ENCODE data around the gene COL17A1.

The COL17A1 gene

DNA sequence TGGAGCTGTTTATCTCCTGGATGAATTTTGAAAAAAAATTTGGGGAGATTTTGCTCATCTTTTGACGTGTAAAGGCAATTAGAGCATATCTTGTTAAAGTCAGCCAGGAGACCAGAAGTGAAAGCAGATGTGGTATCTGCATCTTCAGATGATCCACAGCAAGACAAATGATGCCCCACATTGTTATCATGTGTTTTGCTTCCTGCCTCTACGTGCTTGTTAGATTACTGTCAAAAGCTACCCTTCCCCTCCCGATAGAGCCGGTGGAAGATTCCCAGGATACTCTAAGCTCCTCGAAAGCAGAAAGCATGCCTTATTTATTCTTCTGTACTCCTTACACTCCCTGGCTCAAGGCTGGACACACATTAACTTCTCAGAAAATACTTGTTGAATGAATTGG is 12.9 kb downstream of the COL17A1 start:
- Histone ChIP-seq H3K36me3 (ENCODE audit: control insufficient read depth in 4 of 4, insufficient read depth in 4 of 4, low read length in 3 of 4) (no peaks in the 10 kb centered on the region), H3K4me3 (ENCODE audit: control insufficient read depth in 1 of 7, extremely low read depth in 1 of 7, insufficient read depth in 4 of 7, low read depth in 2 of 7, low read length in 6 of 7) (no peak overlapping the region), H3K27ac (ENCODE audit: insufficient read depth in 1 of 2, low read depth in 1 of 2, low read length in 2 of 2, poor library complexity in 1 of 2, severe bottlenecking in 2 of 2) (no peak overlapping the region), H3K9me3 (ENCODE audit: control extremely low read depth in 1 of 5, control insufficient read depth in 4 of 5, insufficient read depth in 2 of 5, low read depth in 1 of 5, low read length in 4 of 5) (no peaks in the 10 kb centered on the region), H3K27me3 (replicated peaks in 2 of 5; ENCODE audit: control insufficient read depth in 4 of 5, insufficient read depth in 5 of 5, low read length in 4 of 5) (peaks cover 0 to 4% (median 0%) of the 10 kb centered on the region in 5 experiments), H3K4me1 (ENCODE audit: control extremely low read depth in 1 of 4, control insufficient read depth in 4 of 4, insufficient read depth in 4 of 4, low read length in 3 of 4) (no peaks in the 10 kb centered on the region)
- POLR2A ChIA-PET = no interaction called here
- no peak for DNase-seq
- CTCF ChIA-PET = interaction anchor here (0.9 to 1.8 kb wide), 3 partner anchors 13 to 54 kb away, joined by 3 to 5 read pairs (median 3); no protein-coding TSS in a partner anchor
- 92% methylated on average over 4 of the region's 5 CpGs for WGBS (ENCODE audit: insufficient coverage)

DNA sequence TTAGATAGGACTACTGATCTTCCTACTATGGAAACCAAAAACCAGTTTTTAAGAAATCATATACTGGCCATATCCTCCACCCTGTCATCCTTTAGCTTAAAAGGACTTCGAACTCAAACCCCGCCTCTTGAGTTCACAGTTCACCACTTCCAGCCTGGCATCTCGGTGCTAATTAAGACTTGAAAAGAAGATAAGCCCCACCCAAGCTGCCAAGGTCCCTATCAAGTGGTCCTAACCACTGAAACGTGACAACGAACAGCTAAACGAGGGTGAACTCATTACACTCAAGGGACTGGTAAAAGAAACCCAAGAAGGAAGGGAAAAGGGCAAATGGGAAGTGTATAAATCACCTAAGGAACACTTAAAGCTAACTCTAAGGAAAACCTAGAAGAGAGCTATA is 16.1 kb downstream of the COL17A1 start:
- no peak for DNase-seq
- Histone ChIP-seq H3K4me3 (ENCODE audit: control insufficient read depth in 1 of 7, extremely low read depth in 1 of 7, insufficient read depth in 4 of 7, low read depth in 2 of 7, low read length in 6 of 7) (no peak overlapping the region), H3K4me1 (ENCODE audit: control extremely low read depth in 1 of 4, control insufficient read depth in 4 of 4, insufficient read depth in 4 of 4, low read length in 3 of 4) (no peaks in the 10 kb centered on the region), H3K27ac (ENCODE audit: insufficient read depth in 1 of 2, low read depth in 1 of 2, low read length in 2 of 2, poor library complexity in 1 of 2, severe bottlenecking in 2 of 2) (no peak overlapping the region), H3K27me3 (replicated peaks in 2 of 5; ENCODE audit: control insufficient read depth in 4 of 5, insufficient read depth in 5 of 5, low read length in 4 of 5) (peaks cover 0 to under 1% (median 0%) of the 10 kb centered on the region in 5 experiments), H3K36me3 (ENCODE audit: control insufficient read depth in 4 of 4, insufficient read depth in 4 of 4, low read length in 3 of 4) (no peaks in the 10 kb centered on the region), H3K9me3 (ENCODE audit: control extremely low read depth in 1 of 5, control insufficient read depth in 4 of 5, insufficient read depth in 2 of 5, low read depth in 1 of 5, low read length in 4 of 5) (no peaks in the 10 kb centered on the region)
- POLR2A ChIA-PET = no interaction called here
- WGBS (ENCODE audit: insufficient coverage) = 92% methylated on average over 4 of the region's 6 CpGs
- CTCF ChIA-PET = no interaction called here

DNA sequence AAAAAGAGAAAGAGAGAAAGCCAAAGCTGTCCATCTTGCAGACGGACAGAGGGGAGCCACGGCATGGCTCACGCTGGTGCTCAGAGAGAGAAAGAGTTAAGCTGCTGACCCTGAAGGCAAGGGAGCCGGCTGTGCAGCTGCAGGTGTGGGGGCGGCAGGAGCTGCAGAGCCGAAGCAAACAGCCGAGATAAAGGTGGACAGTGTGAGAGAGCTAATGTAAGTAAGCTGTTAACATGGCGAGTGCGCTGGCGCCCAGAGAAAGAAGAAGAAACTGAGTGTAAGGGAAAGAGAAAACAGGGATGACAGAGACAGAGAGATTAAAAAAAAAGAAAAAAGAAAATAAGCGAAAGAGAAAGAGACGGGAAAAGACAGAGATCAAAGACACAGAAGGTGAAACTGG is 18.2 kb downstream of the COL17A1 start:
- ChIA-PET CTCF (interaction anchor here (0.6 to 2.8 kb wide), 4 partner anchors 9 to 22 kb away, joined by 3 to 8 read pairs (median 4); no protein-coding TSS in a partner anchor), POLR2A (no interaction called here)
- no peak for DNase-seq
- Histone ChIP-seq H3K27me3 (replicated peaks in 2 of 5; ENCODE audit: control insufficient read depth in 4 of 5, insufficient read depth in 5 of 5, low read length in 4 of 5) (no peaks in the 10 kb centered on the region), H3K36me3 (ENCODE audit: control insufficient read depth in 4 of 4, insufficient read depth in 4 of 4, low read length in 3 of 4) (no peaks in the 10 kb centered on the region), H3K4me3 (ENCODE audit: control insufficient read depth in 1 of 7, extremely low read depth in 1 of 7, insufficient read depth in 4 of 7, low read depth in 2 of 7, low read length in 6 of 7) (no peak overlapping the region), H3K4me1 (ENCODE audit: control extremely low read depth in 1 of 4, control insufficient read depth in 4 of 4, insufficient read depth in 4 of 4, low read length in 3 of 4) (no peaks in the 10 kb centered on the region), H3K27ac (ENCODE audit: insufficient read depth in 1 of 2, low read depth in 1 of 2, low read length in 2 of 2, poor library complexity in 1 of 2, severe bottlenecking in 2 of 2) (no peak overlapping the region), H3K9me3 (ENCODE audit: control extremely low read depth in 1 of 5, control insufficient read depth in 4 of 5, insufficient read depth in 2 of 5, low read depth in 1 of 5, low read length in 4 of 5) (no peaks in the 10 kb centered on the region)
- WGBS (ENCODE audit: insufficient coverage) = 97% methylated on average over 12 of the region's 12 CpGs

DNA sequence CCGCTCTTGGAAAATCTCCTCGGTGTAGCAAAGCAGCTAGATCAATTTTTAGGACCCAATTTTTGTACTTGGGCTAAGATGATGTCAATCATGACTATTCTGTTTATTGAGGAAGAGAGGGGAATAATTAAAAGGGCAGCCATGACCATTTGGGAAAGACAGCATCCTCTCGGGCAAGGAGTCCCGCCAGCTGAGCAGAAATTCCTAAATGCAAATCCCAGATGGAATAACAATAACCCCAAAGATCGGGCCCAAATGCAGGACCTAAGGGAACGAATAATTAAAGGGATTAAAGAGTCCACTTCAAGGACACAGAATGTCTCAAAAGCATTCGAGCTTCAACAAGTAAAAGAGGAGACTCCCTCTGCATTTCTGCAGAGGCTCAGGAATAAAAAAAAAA is 18.7 kb downstream of the COL17A1 start:
- no peaks in the 10 kb centered on the region for H3K9me3 ChIP-seq (ENCODE audit: control extremely low read depth in 1 of 5, control insufficient read depth in 4 of 5, insufficient read depth in 2 of 5, low read depth in 1 of 5, low read length in 4 of 5)
- no peak for DNase-seq
- H3K4me3 ChIP-seq (ENCODE audit: control insufficient read depth in 1 of 7, extremely low read depth in 1 of 7, insufficient read depth in 4 of 7, low read depth in 2 of 7, low read length in 6 of 7) = no peak overlapping the region
- POLR2A ChIA-PET = no interaction called here
- H3K4me1 ChIP-seq (ENCODE audit: control extremely low read depth in 1 of 4, control insufficient read depth in 4 of 4, insufficient read depth in 4 of 4, low read length in 3 of 4) = no peaks in the 10 kb centered on the region
- no peaks in the 10 kb centered on the region for H3K36me3 ChIP-seq (ENCODE audit: control insufficient read depth in 4 of 4, insufficient read depth in 4 of 4, low read length in 3 of 4)
- no peaks in the 10 kb centered on the region for H3K27me3 ChIP-seq (replicated peaks in 2 of 5; ENCODE audit: control insufficient read depth in 4 of 5, insufficient read depth in 5 of 5, low read length in 4 of 5)
- no peak overlapping the region for H3K27ac ChIP-seq (ENCODE audit: insufficient read depth in 1 of 2, low read depth in 1 of 2, low read length in 2 of 2, poor library complexity in 1 of 2, severe bottlenecking in 2 of 2)
- CTCF ChIA-PET = interaction anchor here (0.6 to 2.8 kb wide), 6 partner anchors 9 to 55 kb away, joined by 3 to 8 read pairs (median 4); partner anchors contain the start of gene SFR1
- 91% methylated on average over 6 of the region's 7 CpGs for WGBS (ENCODE audit: insufficient coverage)

DNA sequence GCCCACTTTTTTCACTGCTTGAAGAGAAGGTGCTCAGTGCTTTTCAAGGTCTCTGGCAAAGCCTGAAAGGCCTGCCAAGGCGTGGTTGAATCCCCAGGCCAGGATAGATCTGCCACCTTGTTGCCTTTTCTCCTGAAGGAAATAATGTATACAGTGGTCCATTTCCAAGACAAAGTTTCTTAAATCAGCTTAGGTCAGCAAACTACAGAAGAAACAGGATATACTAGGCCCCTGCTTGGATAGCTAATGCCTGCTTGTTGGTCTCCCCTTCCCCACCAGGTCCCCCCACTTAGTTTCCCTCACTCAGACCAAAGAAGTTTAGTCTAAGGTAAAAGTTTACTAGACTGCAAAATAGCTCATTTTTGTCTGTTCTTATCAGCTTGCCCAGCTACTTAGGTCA is 19.9 kb downstream of the COL17A1 start:
- ChIA-PET CTCF (interaction anchor here (1.0 to 2.8 kb wide), 2 partner anchors 17 to 56 kb away, joined by 3 to 8 read pairs; partner anchors contain the start of gene SFR1), POLR2A (no interaction called here)
- H3K27me3 ChIP-seq (replicated peaks in 2 of 5; ENCODE audit: control insufficient read depth in 4 of 5, insufficient read depth in 5 of 5, low read length in 4 of 5) = no peaks in the 10 kb centered on the region
- H3K4me3 ChIP-seq (ENCODE audit: control insufficient read depth in 1 of 7, extremely low read depth in 1 of 7, insufficient read depth in 4 of 7, low read depth in 2 of 7, low read length in 6 of 7) = no peak overlapping the region
- no peak for DNase-seq
- 100% methylated on average over 1 of the region's 1 CpG for WGBS (ENCODE audit: insufficient coverage)
- H3K9me3 ChIP-seq (ENCODE audit: control extremely low read depth in 1 of 5, control insufficient read depth in 4 of 5, insufficient read depth in 2 of 5, low read depth in 1 of 5, low read length in 4 of 5) = no peaks in the 10 kb centered on the region
- no peaks in the 10 kb centered on the region for H3K36me3 ChIP-seq (ENCODE audit: control insufficient read depth in 4 of 4, insufficient read depth in 4 of 4, low read length in 3 of 4)
- no peak overlapping the region for H3K27ac ChIP-seq (ENCODE audit: insufficient read depth in 1 of 2, low read depth in 1 of 2, low read length in 2 of 2, poor library complexity in 1 of 2, severe bottlenecking in 2 of 2)
- H3K4me1 ChIP-seq (ENCODE audit: control extremely low read depth in 1 of 4, control insufficient read depth in 4 of 4, insufficient read depth in 4 of 4, low read length in 3 of 4) = no peaks in the 10 kb centered on the region

DNA sequence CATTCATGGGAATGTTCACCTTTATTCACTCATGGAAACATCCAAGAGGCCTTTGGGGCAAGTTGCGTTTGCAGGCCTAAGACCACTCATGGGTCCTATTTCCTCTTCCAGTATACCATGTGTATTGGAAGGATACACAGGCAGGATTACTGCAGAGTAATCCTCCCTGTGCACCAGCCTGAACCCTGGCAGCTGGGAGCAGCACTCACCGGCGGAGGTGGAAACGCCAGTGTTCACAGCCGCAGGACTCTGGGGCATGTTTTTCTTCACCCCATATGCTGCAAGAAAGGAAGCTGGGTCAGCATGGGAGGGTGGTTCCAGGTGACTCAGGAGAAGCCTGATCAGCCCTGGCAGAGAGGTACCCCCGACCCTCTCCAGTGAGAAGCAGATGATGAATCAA is 24.5 kb downstream of the COL17A1 start:
- POLR2A ChIA-PET = no interaction called here
- WGBS (ENCODE audit: insufficient coverage) = 100% methylated on average over 3 of the region's 6 CpGs
- no peak overlapping the region for H3K4me3 ChIP-seq (ENCODE audit: control insufficient read depth in 1 of 7, extremely low read depth in 1 of 7, insufficient read depth in 4 of 7, low read depth in 2 of 7, low read length in 6 of 7)
- H3K36me3 ChIP-seq (ENCODE audit: control insufficient read depth in 4 of 4, insufficient read depth in 4 of 4, low read length in 3 of 4) = no peaks in the 10 kb centered on the region
- H3K27ac ChIP-seq (ENCODE audit: insufficient read depth in 1 of 2, low read depth in 1 of 2, low read length in 2 of 2, poor library complexity in 1 of 2, severe bottlenecking in 2 of 2) = no peak overlapping the region
- no peaks in the 10 kb centered on the region for H3K4me1 ChIP-seq (ENCODE audit: control extremely low read depth in 1 of 4, control insufficient read depth in 4 of 4, insufficient read depth in 4 of 4, low read length in 3 of 4)
- DNase-seq = no peak
- CTCF ChIA-PET = interaction anchor here (0.8 to 1.4 kb wide), 2 partner anchors 9 to 12 kb away, joined by 3 read pairs; no protein-coding TSS in a partner anchor
- H3K9me3 ChIP-seq (ENCODE audit: control extremely low read depth in 1 of 5, control insufficient read depth in 4 of 5, insufficient read depth in 2 of 5, low read depth in 1 of 5, low read length in 4 of 5) = no peaks in the 10 kb centered on the region
- no peaks in the 10 kb centered on the region for H3K27me3 ChIP-seq (replicated peaks in 2 of 5; ENCODE audit: control insufficient read depth in 4 of 5, insufficient read depth in 5 of 5, low read length in 4 of 5)

DNA sequence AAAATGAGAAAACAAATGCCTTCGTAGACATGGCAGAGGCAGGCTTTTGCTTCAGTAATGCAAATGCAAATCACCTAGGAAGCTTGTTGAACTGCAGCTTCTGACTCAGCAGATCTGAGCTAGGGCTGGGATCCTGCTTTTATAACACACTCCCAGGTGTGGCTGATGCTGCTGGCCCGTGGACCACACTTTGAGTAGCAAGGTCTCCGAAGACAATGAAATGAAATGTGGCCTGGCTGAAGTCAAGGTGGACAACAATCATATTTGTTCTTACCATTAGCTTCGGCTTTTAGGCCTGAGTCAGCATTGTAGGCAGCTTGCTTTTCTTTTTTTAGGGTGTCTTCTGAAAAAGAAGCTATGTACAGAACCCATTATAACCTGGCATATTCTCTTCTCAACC is 26.3 kb downstream of the COL17A1 start:
- Histone ChIP-seq H3K9me3 (ENCODE audit: control extremely low read depth in 1 of 5, control insufficient read depth in 4 of 5, insufficient read depth in 2 of 5, low read depth in 1 of 5, low read length in 4 of 5) (no peaks in the 10 kb centered on the region), H3K27ac (ENCODE audit: insufficient read depth in 1 of 2, low read depth in 1 of 2, low read length in 2 of 2, poor library complexity in 1 of 2, severe bottlenecking in 2 of 2) (no peak overlapping the region), H3K36me3 (ENCODE audit: control insufficient read depth in 4 of 4, insufficient read depth in 4 of 4, low read length in 3 of 4) (no peaks in the 10 kb centered on the region), H3K4me1 (ENCODE audit: control extremely low read depth in 1 of 4, control insufficient read depth in 4 of 4, insufficient read depth in 4 of 4, low read length in 3 of 4) (no peaks in the 10 kb centered on the region), H3K4me3 (ENCODE audit: control insufficient read depth in 1 of 7, extremely low read depth in 1 of 7, insufficient read depth in 4 of 7, low read depth in 2 of 7, low read length in 6 of 7) (no peak overlapping the region), H3K27me3 (replicated peaks in 2 of 5; ENCODE audit: control insufficient read depth in 4 of 5, insufficient read depth in 5 of 5, low read length in 4 of 5) (no peaks in the 10 kb centered on the region)
- CTCF ChIA-PET = interaction anchor here (1.4 kb wide), 1 partner anchor 13 kb away, joined by 5 read pairs; no protein-coding TSS in a partner anchor
- WGBS (ENCODE audit: insufficient coverage) = 84% methylated on average over 3 of the region's 4 CpGs
- POLR2A ChIA-PET = no interaction called here
- DNase-seq = no peak

Data from common myeloid progenitor, CD34-positive (primary cell).